ENCODE measurements around the gene TLCD1.

- TF ChIP-seq POLR2AphosphoS5 (IDR thresholded peaks at IDR 0.05; ENCODE audit: low read depth, low read length) (no peak; the same call in 1 of the 2 replicates), MAX (IDR thresholded peaks at IDR 0.05) (no peak)
These were observed 21.1 kb upstream of the TLCD1 start for GRCh38 chr17:28747051-28747691.
